VCaP (cell line): ENCODE results near the gene HNF1B.

ENCODE experiments used
- H3K27ac ChIP-seq: fragments of 450-650 bp; 2 replicates; pipeline ENCODE4 v1.5.1; 2017
- TF ChIP-seq, protein P1 (sequence below): fragments of 450-650 bp; conservative IDR thresholded peaks from 2 replicates; pipeline ENCODE4 v1.5.1; 2017; ENCODE audit warnings: mild to moderate bottlenecking, moderate library complexity

HNF1B gene

DNA sequence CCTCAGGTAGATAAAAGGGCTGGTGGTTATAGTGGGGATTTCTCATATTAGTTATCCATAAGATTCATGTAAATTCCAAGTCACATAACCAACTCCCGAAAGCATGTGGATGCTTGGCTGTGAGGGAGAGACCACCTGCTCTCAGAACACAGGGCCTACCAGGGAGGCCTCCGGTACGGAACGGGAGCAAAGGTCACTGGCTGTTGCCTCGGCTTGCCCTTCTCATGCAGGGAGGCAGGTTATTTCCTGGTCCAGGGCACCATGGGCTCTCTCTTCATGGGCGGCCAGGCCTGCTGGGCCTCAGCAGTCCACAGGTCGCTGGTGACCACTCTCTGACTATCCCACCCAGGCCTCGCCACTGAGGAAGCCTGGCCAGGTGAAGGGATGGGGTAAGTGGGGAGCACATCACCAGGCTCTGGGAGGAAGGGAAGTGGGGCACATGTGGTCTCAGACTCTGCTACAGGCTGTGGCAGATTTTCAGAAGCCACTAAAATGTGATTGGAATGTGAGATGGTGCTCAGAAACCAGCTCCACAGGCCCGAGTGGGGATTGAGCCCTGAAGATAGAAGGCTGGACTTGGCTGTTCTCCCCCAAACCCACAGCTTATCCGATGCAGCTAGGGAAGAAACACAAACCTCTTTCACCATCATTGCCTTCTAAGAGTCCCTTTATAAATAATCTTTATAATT lies 45.4 kb downstream of the HNF1B start:
- H3K27ac ChIP-seq = no peak overlapping the region
- TF ChIP-seq, protein P1, sequence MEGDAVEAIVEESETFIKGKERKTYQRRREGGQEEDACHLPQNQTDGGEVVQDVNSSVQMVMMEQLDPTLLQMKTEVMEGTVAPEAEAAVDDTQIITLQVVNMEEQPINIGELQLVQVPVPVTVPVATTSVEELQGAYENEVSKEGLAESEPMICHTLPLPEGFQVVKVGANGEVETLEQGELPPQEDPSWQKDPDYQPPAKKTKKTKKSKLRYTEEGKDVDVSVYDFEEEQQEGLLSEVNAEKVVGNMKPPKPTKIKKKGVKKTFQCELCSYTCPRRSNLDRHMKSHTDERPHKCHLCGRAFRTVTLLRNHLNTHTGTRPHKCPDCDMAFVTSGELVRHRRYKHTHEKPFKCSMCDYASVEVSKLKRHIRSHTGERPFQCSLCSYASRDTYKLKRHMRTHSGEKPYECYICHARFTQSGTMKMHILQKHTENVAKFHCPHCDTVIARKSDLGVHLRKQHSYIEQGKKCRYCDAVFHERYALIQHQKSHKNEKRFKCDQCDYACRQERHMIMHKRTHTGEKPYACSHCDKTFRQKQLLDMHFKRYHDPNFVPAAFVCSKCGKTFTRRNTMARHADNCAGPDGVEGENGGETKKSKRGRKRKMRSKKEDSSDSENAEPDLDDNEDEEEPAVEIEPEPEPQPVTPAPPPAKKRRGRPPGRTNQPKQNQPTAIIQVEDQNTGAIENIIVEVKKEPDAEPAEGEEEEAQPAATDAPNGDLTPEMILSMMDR = no peak

DNA sequence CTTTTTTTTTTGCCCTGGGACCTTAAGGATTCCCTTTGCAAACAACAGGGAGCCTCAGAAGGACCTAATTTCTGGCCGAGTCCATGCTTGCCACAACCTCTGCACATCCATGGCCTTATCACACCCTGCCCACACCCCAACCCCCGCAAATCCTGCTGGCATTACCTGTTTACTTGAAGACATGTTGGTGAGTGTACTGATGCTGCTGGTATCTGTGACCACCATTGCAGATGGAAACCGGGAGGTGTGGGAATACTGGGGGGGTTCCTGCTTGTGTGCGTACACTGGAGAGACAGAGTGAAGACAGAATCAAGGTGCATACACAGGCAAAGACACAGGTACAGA lies 46.0 kb downstream of the HNF1B start:
- TF ChIP-seq, protein P1 = no peak

DNA sequence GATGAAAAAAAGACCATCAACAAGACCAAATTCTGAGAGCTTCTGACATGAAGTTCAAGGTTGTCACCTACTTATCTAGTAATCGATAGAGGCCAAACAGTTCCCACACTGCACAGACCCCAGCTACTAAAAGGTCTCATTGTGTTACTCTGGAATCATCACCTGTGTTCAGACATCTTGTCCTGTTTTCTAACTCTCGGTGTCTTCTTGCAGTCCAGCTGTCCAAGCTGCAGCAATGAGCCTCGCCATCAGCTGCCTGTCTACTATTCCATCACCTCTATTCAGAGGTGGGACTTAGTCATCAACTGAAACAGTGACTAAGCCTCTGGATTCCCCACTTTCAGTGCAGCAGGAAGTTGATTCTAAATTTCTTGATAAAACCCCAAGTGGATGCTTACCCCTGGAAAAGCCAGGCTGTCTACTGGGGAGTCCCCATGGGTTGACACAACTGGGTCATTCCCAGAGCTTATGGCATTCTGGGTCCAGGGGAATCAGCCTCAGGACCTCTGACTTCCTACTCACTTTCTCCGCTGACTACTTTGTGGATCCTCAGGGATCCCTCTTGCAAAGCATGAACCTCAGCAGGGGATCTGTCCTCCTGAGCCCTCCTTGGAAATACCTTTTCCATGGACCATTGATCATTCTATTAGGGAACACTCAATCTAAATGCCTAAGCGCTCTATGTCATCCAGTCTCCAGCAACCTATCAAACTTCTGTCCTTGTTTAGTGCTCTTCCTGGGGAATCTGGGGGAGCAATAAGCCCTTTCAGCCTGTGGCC lies 46.5 kb downstream of the HNF1B start:
- TF ChIP-seq, protein P1 = no peak
- no peak overlapping the region for H3K27ac ChIP-seq

More for the DNA sequence above, 46.0 kb downstream of the HNF1B start:
- H3K27ac ChIP-seq = no peak overlapping the region

DNA sequence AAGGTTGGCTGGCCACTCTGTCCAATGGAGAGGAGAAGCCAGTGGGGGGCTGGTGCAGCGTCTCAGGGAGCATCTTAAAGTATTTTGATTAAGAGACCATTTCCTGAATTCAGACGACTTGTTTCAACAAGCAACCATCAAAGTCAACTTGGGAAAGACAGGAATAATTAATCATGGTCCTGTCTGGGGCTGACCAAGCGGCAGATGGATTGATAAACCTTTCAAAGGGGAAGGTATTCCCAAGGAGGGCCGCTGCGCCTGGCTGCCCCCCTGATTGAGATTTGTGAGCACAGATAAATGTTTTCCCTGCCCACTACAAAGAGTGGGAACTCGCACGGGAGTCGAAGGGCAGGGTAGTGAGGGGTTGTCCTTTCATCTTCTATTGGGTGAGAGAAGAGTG lies 47.5 kb downstream of the HNF1B start:
- TF ChIP-seq, protein P1 = no peak
- no peak overlapping the region for H3K27ac ChIP-seq

DNA sequence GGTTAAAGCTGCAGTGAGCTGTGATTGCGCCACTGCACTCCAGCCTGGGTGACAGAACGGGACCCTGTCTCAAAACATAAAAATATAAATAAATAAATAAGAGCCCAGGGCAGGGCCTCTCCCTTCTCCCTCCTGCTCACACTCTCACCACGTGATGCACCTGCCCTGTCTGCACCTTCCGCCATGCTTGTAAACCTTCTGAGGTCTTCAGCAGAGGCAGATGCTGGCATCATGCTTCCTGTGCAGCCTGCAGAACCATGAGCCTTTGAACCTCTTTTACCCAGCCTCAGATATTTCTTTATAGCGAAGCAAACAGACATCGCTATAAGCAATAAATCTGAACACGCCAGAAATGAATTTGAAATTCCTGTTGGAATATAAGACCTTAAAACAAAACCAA lies 48.5 kb downstream of the HNF1B start:
- no peak overlapping the region for H3K27ac ChIP-seq
- TF ChIP-seq, protein P1 = no peak

DNA sequence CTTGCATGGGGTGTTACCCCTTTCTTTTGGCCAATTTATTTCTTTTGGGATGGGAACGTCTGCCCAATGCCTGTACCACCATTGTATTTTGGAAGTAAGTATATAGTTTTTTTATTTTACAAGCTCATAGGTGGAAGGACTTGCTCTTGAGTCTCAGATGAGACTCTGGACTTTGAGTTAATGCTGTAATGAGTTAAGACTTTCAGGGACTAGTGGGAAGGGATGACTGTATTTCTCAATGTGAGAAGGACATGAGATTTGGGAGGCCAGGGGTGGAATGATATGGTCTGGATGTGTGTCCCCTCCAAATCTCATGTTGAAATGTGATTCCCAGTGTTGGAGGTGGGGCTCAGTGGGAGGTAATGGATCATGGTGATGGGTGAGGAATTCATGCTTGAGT lies 49.1 kb downstream of the HNF1B start:
- TF ChIP-seq, protein P1 = no peak
- H3K27ac ChIP-seq = no peak overlapping the region

DNA sequence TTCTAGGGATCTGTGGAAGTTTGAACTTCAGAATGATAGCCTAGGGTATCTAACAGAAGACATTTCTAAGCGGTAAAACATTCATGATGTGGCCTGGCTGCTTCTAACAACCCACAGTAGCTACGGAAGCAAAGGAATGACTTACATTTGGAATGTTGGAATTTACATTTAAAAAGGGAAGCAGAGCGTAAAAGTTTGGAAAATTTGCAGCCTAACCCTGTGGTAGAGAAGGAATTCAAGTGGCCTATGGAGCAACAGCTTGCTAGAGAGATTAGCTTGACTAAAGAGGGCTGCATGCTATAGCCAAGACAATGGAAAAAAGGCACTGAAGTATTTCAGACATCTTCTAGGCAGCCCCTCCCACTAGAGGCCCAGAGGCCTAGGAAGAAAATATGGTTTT lies 50.1 kb downstream of the HNF1B start:
- H3K27ac ChIP-seq = no peak overlapping the region
- TF ChIP-seq, protein P1 = no peak
